Endothelial cell of umbilical vein (primary cell): ENCODE data around the gene KIF6. TPM values are rescaled to one million over a fixed set of nuclear protein-coding genes. Genes with fewer than 3 reads are reported as not detected.

Experiments
- BruUV-seq: library from RNA; stranded (reverse); fragments of 400-500 nt; replicated peaks from 2 replicates; lab custom pipeline; 2021; lab: Mats Ljungman, UMichigan
- CTCF ChIA-PET: fragments of 300-600, 350-600 bp; sonication (Branson Sonifier 250); formaldehyde crosslinking; loops from one replicate; lab custom pipeline; 2021; ENCODE audit warnings: antibody characterized with exemption, inconsistent platforms; lab: Charles Lee
- POLR2A ChIA-PET: fragments of 300-600, 350-600 bp; sonication (Branson Sonifier 250); formaldehyde crosslinking; loops from one replicate; lab custom pipeline; 2021; ENCODE audit warnings: antibody characterized with exemption, inconsistent platforms; lab: Charles Lee
- DNase-seq: peaks from one replicate; pipeline ENCODE4 v3.0.0-alpha.2; 2011; ENCODE audit warnings: low read depth, low spot score
- FAIRE-seq: peaks from 2 replicates; lab custom pipeline; 2011; peaks lifted over from hg19 to GRCh38; lab: Jason Lieb, UNC
- H2AFZ ChIP-seq: 2 replicates; pipeline ENCODE4 v1.6.0; 2012; ENCODE audit warnings: low read depth, low read length, control low read depth, inconsistent platforms
- H3K27ac ChIP-seq: 2 replicates; pipeline ENCODE4 v1.5.1; 2011; ENCODE audit warnings: low read depth, mild to moderate bottlenecking, control low read depth, low read length, moderate library complexity; ENCODE audit not compliant: insufficient read depth
- H3K27me3 ChIP-seq, 2 experiments: 2 replicates each; pipeline versions ENCODE4 v1.6.0 to v1.6.1; 2011; ENCODE audit warnings: low read length in 2 of 2, mixed read lengths in 1 of 2; ENCODE audit not compliant: control insufficient read depth in 2 of 2, insufficient read depth in 2 of 2
- H3K36me3 ChIP-seq, 2 experiments: 2 replicates in 1 of 2; 3 replicates in 1 of 2; pipeline ENCODE4 v1.5.1; 2011; ENCODE audit warnings: low read length in 2 of 2, mild to moderate bottlenecking in 1 of 2, moderate library complexity in 1 of 2; ENCODE audit not compliant: control insufficient read depth in 2 of 2, insufficient read depth in 2 of 2; ENCODE audit errors: extremely low read depth in 1 of 2
- H3K4me1 ChIP-seq: 3 replicates; pipeline ENCODE4 v1.5.1; 2011; ENCODE audit warnings: mild to moderate bottlenecking, low read length; ENCODE audit not compliant: control insufficient read depth, insufficient read depth; ENCODE audit errors: extremely low read depth
- H3K4me2 ChIP-seq: 2 replicates; pipeline ENCODE4 v1.6.1; 2011; ENCODE audit warnings: low read length, control low read depth, mixed read lengths; ENCODE audit not compliant: insufficient read depth
- H3K4me3 ChIP-seq, 3 experiments: fragments of 200-600 bp in 1 of 3; sonication (generic), shearing (Covaris generic) in 1 of 3; replicated peaks in 1 of 3; 2 replicates each; pipeline ENCODE4 v1.5.1; 2011 to 2016; ENCODE audit warnings: control low read depth in 3 of 3, low read length in 3 of 3, mild to moderate bottlenecking in 2 of 3, inconsistent platforms in 1 of 3, low read depth in 1 of 3, moderate library complexity in 1 of 3; ENCODE audit not compliant: insufficient read depth in 1 of 3
- H3K79me2 ChIP-seq: 2 replicates; pipeline ENCODE4 v1.6.0; 2012; ENCODE audit warnings: low read length, inconsistent platforms; ENCODE audit not compliant: control insufficient read depth, insufficient read depth
- H3K9ac ChIP-seq: replicated peaks from 2 replicates; pipeline ENCODE3; 2011; ENCODE audit warnings: low read length, control low read depth; ENCODE audit not compliant: insufficient read depth; ENCODE audit errors: extremely low read depth
- H3K9me1 ChIP-seq: replicated peaks from 3 replicates; pipeline ENCODE4 v1.6.0; 2011; ENCODE audit warnings: mild to moderate bottlenecking, low read length; ENCODE audit not compliant: control insufficient read depth, insufficient read depth; ENCODE audit errors: extremely low read depth
- H3K9me3 ChIP-seq: replicated peaks from 2 replicates; pipeline ENCODE4 v1.5.1; 2012; ENCODE audit warnings: low read length, inconsistent platforms; ENCODE audit not compliant: control insufficient read depth, insufficient read depth
- H4K20me1 ChIP-seq: replicated peaks from 2 replicates; pipeline ENCODE3; 2011; ENCODE audit warnings: mild to moderate bottlenecking, low read length; ENCODE audit not compliant: control insufficient read depth, insufficient read depth; ENCODE audit errors: extremely low read depth
- EZH2 ChIP-seq: IDR thresholded peaks from 2 replicates; pipeline ENCODE4 v1.6.1; 2012; ENCODE audit warnings: borderline replicate concordance, low read depth, mild to moderate bottlenecking, moderate library complexity, low read length, inconsistent platforms; ENCODE audit not compliant: severe bottlenecking
- FOS ChIP-seq: IDR thresholded peaks from 2 replicates; pipeline ENCODE4 v1.6.1; 2011; ENCODE audit warnings: mild to moderate bottlenecking, low read length, moderate library complexity, borderline replicate concordance; ENCODE audit not compliant: insufficient read depth
- GATA2 ChIP-seq: IDR thresholded peaks from 2 replicates; pipeline ENCODE4 v1.7.0; 2011; ENCODE audit warnings: low read depth, mild to moderate bottlenecking, moderate library complexity, mixed read lengths, low read length; ENCODE audit not compliant: insufficient read length, insufficient read depth
- JUN ChIP-seq: IDR thresholded peaks from 2 replicates; pipeline ENCODE4 v1.6.1; 2011; ENCODE audit warnings: borderline replicate concordance, low read depth; ENCODE audit not compliant: insufficient read length, insufficient read depth
- MYC ChIP-seq: IDR thresholded peaks from one replicate; pipeline ENCODE4 v1.6.1; 2011; ENCODE audit warnings: mild to moderate bottlenecking, low read depth, low read length
- POLR2A ChIP-seq: IDR thresholded peaks from 2 replicates; pipeline ENCODE4 v1.6.1; 2012; ENCODE audit warnings: low read depth, mild to moderate bottlenecking, control low read depth, low read length
- POLR2AphosphoS5 ChIP-seq: IDR thresholded peaks from 2 replicates; pipeline ENCODE4 v1.6.1; 2012; ENCODE audit warnings: low read depth, mild to moderate bottlenecking, control low read depth, low read length, moderate library complexity; ENCODE audit not compliant: insufficient read depth
- dilution Hi-C: fragments of 300-500 bp; cut with MboI; formaldehyde crosslinking; loops from one replicate; pipeline ENCODE4 v1.15.0; 2019; ENCODE audit warnings: low sequenced_read_pairs; ENCODE audit not compliant: extremely low pct_ligation_motif_present
- intact Hi-C: fragments of 100-400 bp; cut with micrococcal nuclease; formaldehyde crosslinking; loops from one replicate; pipeline ENCODE4 v1.10.0; 2022
- polyA plus RNA-seq, 4 experiments: library from polyadenylated mRNA; depleted of rRNA in 3 of 4; stranded (reverse) in 3 of 4; unstranded in 1 of 4; fragments of >200 nt; gene quantifications; 2 replicates each; pipeline versions ENCODE4 v1.2.1 to v1.2.3, GENCODE V29; 2011 to 2012; ENCODE audit warnings: missing spikeins in 1 of 4
- total RNA-seq: library from RNA; stranded (reverse); gene quantifications from 2 replicates; pipeline ENCODE4 v1.2.3, GENCODE V29; 2021
- TF ChIP-seq, protein P1 (sequence below): IDR thresholded peaks from 2 replicates; pipeline ENCODE4 v1.6.1; 2011; ENCODE audit not compliant: insufficient read depth, insufficient read length
- TF ChIP-seq, protein P2 (sequence below), 2 donors: IDR thresholded peaks; 1 replicate in 1 of 2; 2 replicates in 1 of 2; pipeline ENCODE4 v1.5.1; 2011; ENCODE audit warnings: low read length in 2 of 2, mild to moderate bottlenecking in 2 of 2, moderate library complexity in 2 of 2, control low read depth in 1 of 2, inconsistent platforms in 1 of 2, low read depth in 1 of 2; ENCODE audit not compliant: insufficient read depth in 1 of 2; ENCODE audit errors: extremely low read depth in 1 of 2

The KIF6 gene
- total and polyA plus RNA-seq, 2 donors (not counting 3 experiments of a cell fraction or from before 2014, with no cell fraction given): not detected

DNA sequence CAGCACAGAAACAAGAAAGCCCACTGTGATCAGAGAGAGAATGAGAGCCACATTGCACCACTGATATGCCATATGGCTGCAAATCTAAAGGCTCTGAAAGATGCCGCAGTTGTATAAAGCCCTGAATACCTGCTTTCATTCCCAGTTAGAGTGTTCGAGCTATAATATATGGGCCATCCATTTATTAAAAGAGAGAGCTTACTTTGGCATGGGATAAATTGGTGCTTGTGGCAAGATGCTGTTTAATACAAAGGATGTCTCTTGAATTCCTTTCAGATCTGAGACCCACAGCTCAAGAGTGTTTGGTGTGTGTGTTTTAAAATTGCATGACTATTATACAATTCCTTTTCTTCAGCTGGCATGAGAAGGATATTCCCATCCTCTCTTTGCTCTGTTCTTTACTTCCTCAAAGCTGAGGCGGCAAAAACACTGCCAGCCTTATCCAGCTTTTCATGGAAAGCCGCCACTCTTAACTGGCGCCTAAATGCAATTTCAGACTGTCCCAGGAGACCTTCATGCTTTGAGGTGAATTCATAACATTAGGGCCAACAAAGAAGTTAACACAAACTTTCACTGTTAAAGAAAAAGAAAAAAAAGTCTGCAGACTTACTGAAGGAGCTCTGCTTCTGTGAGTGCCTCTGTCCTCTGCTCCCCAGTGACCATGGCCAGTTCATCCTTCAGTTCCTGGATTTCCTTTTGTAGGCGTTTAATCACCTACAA is 147.6 kb downstream of the KIF6 start:
- no peaks in the 10 kb centered on the region for H4K20me1 ChIP-seq
- BruUV-seq: no TSS peak
- no peak overlapping the region for H2AFZ ChIP-seq
- no peak overlapping the region for H3K4me3 ChIP-seq
- H3K36me3 ChIP-seq: no peaks in the 10 kb centered on the region
- H3K79me2 ChIP-seq: no peaks in the 10 kb centered on the region
- intact Hi-C loops (no loop called here), dilution Hi-C loops (no loop called here)
- H3K4me1 ChIP-seq: no peaks in the 10 kb centered on the region
- CTCF ChIA-PET: no interaction called here
- DNase-seq (no peak), FAIRE-seq (no peak)
- H3K9me1 ChIP-seq: no peaks in the 10 kb centered on the region
- no peak overlapping the region for H3K27ac ChIP-seq
- POLR2A ChIA-PET: interaction anchor here (0.8 kb wide), 1 partner anchor 53 kb away, joined by 8 read pairs; no protein-coding TSS in a partner anchor
- H3K27me3 ChIP-seq: no peaks in the 10 kb centered on the region
- H3K9ac ChIP-seq: no peak overlapping the region
- no peak for TF ChIP-seq POLR2AphosphoS5
- TF ChIP-seq POLR2A: no peak
- no peak for TF ChIP-seq FOS
- TF ChIP-seq, protein P1, sequence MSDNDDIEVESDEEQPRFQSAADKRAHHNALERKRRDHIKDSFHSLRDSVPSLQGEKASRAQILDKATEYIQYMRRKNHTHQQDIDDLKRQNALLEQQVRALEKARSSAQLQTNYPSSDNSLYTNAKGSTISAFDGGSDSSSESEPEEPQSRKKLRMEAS: no peak
- TF ChIP-seq GATA2: no peak
- TF ChIP-seq MYC: no peak
- TF ChIP-seq, protein P2, sequence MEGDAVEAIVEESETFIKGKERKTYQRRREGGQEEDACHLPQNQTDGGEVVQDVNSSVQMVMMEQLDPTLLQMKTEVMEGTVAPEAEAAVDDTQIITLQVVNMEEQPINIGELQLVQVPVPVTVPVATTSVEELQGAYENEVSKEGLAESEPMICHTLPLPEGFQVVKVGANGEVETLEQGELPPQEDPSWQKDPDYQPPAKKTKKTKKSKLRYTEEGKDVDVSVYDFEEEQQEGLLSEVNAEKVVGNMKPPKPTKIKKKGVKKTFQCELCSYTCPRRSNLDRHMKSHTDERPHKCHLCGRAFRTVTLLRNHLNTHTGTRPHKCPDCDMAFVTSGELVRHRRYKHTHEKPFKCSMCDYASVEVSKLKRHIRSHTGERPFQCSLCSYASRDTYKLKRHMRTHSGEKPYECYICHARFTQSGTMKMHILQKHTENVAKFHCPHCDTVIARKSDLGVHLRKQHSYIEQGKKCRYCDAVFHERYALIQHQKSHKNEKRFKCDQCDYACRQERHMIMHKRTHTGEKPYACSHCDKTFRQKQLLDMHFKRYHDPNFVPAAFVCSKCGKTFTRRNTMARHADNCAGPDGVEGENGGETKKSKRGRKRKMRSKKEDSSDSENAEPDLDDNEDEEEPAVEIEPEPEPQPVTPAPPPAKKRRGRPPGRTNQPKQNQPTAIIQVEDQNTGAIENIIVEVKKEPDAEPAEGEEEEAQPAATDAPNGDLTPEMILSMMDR (IDR thresholded peaks at IDR 0.05; ENCODE audit: extremely low read depth in 1 of 2, insufficient read depth in 1 of 2, low read depth in 1 of 2, low read length in 2 of 2): no peak
- TF ChIP-seq EZH2: no peak
- no peak for TF ChIP-seq JUN
- no peak overlapping the region for H3K4me2 ChIP-seq
- no peaks in the 10 kb centered on the region for H3K9me3 ChIP-seq
